ENCODE measurements around the gene GRIN2B. TPM values are rescaled to one million over a fixed set of nuclear protein-coding genes. Genes with fewer than 3 reads are reported as not detected.

GRIN2B gene
- polyA plus RNA-seq, 1 of the 3 experiments (the other 2 are of a cell fraction), result not detected

- TF ChIP-seq ZBTB33 (IDR thresholded peaks at IDR 0.05; ENCODE audit: borderline replicate concordance, low read depth), result no peak
Observed at GRCh38 chr12:13968281-13968680, 13.1 kb downstream of the GRIN2B start (continued).

GRCh38 chr12:13964666-13965065, 16.7 kb downstream of the GRIN2B start:
- Histone ChIP-seq H4K20me1 (ENCODE audit: insufficient read depth) (no peaks in the 10 kb centered on the region), H3K27me3 (ENCODE audit: insufficient read depth) (peaks cover 25% of the 10 kb centered on the region; the same call in 1 of the 2 replicates), H3K4me1 (ENCODE audit: control insufficient read depth in 1 of 2, insufficient read depth in 2 of 2, low read depth in 1 of 2, low read length in 1 of 2) (no peaks in the 10 kb centered on the region), H3K4me2 (no peak overlapping the region), H3K9me2 (no peaks in the 10 kb centered on the region), H3K4me3 (ENCODE audit: low read depth in 2 of 2, low read length in 1 of 2) (no peak overlapping the region), H3K36me3 (replicated peaks in 1 of 2; ENCODE audit: control insufficient read depth in 1 of 2, insufficient read depth in 2 of 2, low read length in 1 of 2) (no peaks in the 10 kb centered on the region), H3K9me3 (no peaks in the 10 kb centered on the region), H3K27ac (ENCODE audit: low read depth in 2 of 2, low read length in 1 of 2) (no peak overlapping the region), H2AFZ (ENCODE audit: low read depth) (no peak overlapping the region), H3F3A (replicated peaks; ENCODE audit: insufficient read depth) (no peaks in the 10 kb centered on the region), H3K9ac (no peak overlapping the region), H3K79me2 (ENCODE audit: insufficient read depth) (no peaks in the 10 kb centered on the region)
- 36% methylated on average over 5 of the region's 5 CpGs for WGBS (ENCODE audit: low lambda C conversion rate)
- no peak for DNase-seq
- no peak for TF ChIP-seq JUND (IDR thresholded peaks at IDR 0.05)
- no peak for TF ChIP-seq CTCF (IDR thresholded peaks at IDR 0.05)
- no peak for TF ChIP-seq FOXM1 (IDR thresholded peaks at IDR 0.05; ENCODE audit: low read depth)
- TF ChIP-seq PBX3 (IDR thresholded peaks at IDR 0.05), result no peak
- POLR2A ChIA-PET, result no interaction called here
- CTCF ChIA-PET, result interaction anchor here (0.8 to 1.0 kb wide), 2 partner anchors 10 to 23 kb away, joined by 3 read pairs; no protein-coding TSS in a partner anchor

- no peaks in the 10 kb centered on the region for H4K20me1 ChIP-seq (ENCODE audit: insufficient read depth)
- no peaks in the 10 kb centered on the region for H3K9me3 ChIP-seq
- peak; percentile 52 for DNase-seq
- H3K4me3 ChIP-seq (ENCODE audit: low read depth in 2 of 2, low read length in 1 of 2), result peak overlapping the region in 1 of 2 experiments; percentile 37; a peak in 1 of 4 replicates
- no peak overlapping the region for H3K4me2 ChIP-seq
- H3K79me2 ChIP-seq (ENCODE audit: insufficient read depth), result no peaks in the 10 kb centered on the region
- no peaks in the 10 kb centered on the region for H3K9me2 ChIP-seq
- ChIA-PET CTCF (interaction anchor here (0.5 to 1.2 kb wide), 5 partner anchors 7 to 101 kb away, joined by 3 to 4 read pairs (median 4); no protein-coding TSS in a partner anchor), POLR2A (no interaction called here)
- no peak overlapping the region for H2AFZ ChIP-seq (ENCODE audit: low read depth)
- no peak overlapping the region for H3K27ac ChIP-seq (ENCODE audit: low read depth in 2 of 2, low read length in 1 of 2)
- no peak overlapping the region for H3K9ac ChIP-seq
- peaks cover 37% of the 10 kb centered on the region; the same call in 1 of the 2 replicates for H3K27me3 ChIP-seq (ENCODE audit: insufficient read depth)
- no peaks in the 10 kb centered on the region for H3K4me1 ChIP-seq (ENCODE audit: control insufficient read depth in 1 of 2, insufficient read depth in 2 of 2, low read depth in 1 of 2, low read length in 1 of 2)
- H3F3A ChIP-seq (replicated peaks; ENCODE audit: insufficient read depth), result no peaks in the 10 kb centered on the region
- H3K36me3 ChIP-seq (replicated peaks in 1 of 2; ENCODE audit: control insufficient read depth in 1 of 2, insufficient read depth in 2 of 2, low read length in 1 of 2), result no peaks in the 10 kb centered on the region
- WGBS (ENCODE audit: low lambda C conversion rate), result 44% methylated on average over 4 of the region's 8 CpGs
- TF ChIP-seq TEAD4 (IDR thresholded peaks at IDR 0.05; ENCODE audit: borderline replicate concordance, insufficient read depth) (no peak), RFX5 (IDR thresholded peaks at IDR 0.05; ENCODE audit: low read length) (no peak), POLR2AphosphoS5 (IDR thresholded peaks at IDR 0.05; ENCODE audit: low read depth, low read length) (no peak), PBX3 (IDR thresholded peaks at IDR 0.05) (no peak), TCF12 (IDR thresholded peaks at IDR 0.05) (no peak), GATA2 (CRISPR knock-in tag; IDR thresholded peaks at IDR 0.05) (no peak), FOXJ3 (CRISPR knock-in tag; IDR thresholded peaks at IDR 0.05) (no peak), RAD21 (IDR thresholded peaks at IDR 0.05; ENCODE audit: low read length) (peak; percentile 34; the same call in 1 of the 2 replicates), CTCF (IDR thresholded peaks at IDR 0.05) (peak; percentile 55), TAF1 (IDR thresholded peaks at IDR 0.05; ENCODE audit: borderline replicate concordance, low read depth, low read length) (no peak)
Observed at GRCh38 chr12:13962699-13963098, 18.7 kb downstream of the GRIN2B start.
